ENCODE data around the gene SH3BP4. TPM values are rescaled to one million over a fixed set of nuclear protein-coding genes. Genes with fewer than 3 reads are reported as not detected.

The SH3BP4 gene
- total and polyA plus RNA-seq, 2 of the 13 experiments (the other 11 are each of a cell fraction or from before 2014, with no cell fraction given) = 34.6 to 99.1 TPM

GRCh38 chr2:234998404-234999211 is 46.8 kb downstream of the SH3BP4 start (continued):
- no peak for TF ChIP-seq CBX5 (CRISPR knock-in tag; IDR thresholded peaks at IDR 0.05; ENCODE audit: borderline replicate concordance)
- TF ChIP-seq, protein P1, sequence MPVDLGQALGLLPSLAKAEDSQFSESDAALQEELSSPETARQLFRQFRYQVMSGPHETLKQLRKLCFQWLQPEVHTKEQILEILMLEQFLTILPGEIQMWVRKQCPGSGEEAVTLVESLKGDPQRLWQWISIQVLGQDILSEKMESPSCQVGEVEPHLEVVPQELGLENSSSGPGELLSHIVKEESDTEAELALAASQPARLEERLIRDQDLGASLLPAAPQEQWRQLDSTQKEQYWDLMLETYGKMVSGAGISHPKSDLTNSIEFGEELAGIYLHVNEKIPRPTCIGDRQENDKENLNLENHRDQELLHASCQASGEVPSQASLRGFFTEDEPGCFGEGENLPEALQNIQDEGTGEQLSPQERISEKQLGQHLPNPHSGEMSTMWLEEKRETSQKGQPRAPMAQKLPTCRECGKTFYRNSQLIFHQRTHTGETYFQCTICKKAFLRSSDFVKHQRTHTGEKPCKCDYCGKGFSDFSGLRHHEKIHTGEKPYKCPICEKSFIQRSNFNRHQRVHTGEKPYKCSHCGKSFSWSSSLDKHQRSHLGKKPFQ (CRISPR knock-in tag; IDR thresholded peaks at IDR 0.05; ENCODE audit: insufficient replicate concordance) = no peak
- TF ChIP-seq CCAR2 (optimal IDR thresholded peaks at IDR 0.05; ENCODE audit: low read depth, low read length) = no peak
- TF ChIP-seq, protein P2, sequence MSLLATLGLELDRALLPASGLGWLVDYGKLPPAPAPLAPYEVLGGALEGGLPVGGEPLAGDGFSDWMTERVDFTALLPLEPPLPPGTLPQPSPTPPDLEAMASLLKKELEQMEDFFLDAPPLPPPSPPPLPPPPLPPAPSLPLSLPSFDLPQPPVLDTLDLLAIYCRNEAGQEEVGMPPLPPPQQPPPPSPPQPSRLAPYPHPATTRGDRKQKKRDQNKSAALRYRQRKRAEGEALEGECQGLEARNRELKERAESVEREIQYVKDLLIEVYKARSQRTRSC (CRISPR knock-in tag; IDR thresholded peaks at IDR 0.05; ENCODE audit: low read depth) = no peak
- TF ChIP-seq KLF9 (CRISPR knock-in tag; IDR thresholded peaks at IDR 0.05; ENCODE audit: low read depth) = no peak
- no peak for TF ChIP-seq HOXA9 (CRISPR knock-in tag; IDR thresholded peaks at IDR 0.05; ENCODE audit: borderline replicate concordance)
- TF ChIP-seq U2AF2 (IDR thresholded peaks at IDR 0.05; ENCODE audit: low read depth, low read length) = no peak
- TF ChIP-seq KMT2A (CRISPR knock-in tag; IDR thresholded peaks at IDR 0.05) = no peak
- no peak for TF ChIP-seq ZNF207 (IDR thresholded peaks at IDR 0.05; ENCODE audit: borderline replicate concordance)
- peak; percentile 78 for TF ChIP-seq SALL1 (CRISPR knock-in tag; IDR thresholded peaks at IDR 0.05)
- no peak; the same call in 1 of the 2 replicates for TF ChIP-seq YEATS2 (CRISPR knock-in tag; IDR thresholded peaks at IDR 0.05; ENCODE audit: borderline replicate concordance)
- TF ChIP-seq ZNF576 (CRISPR knock-in tag; IDR thresholded peaks at IDR 0.05) = 0 out of 2 replicates have a peak, but pooled peaks have one; percentile 52
- 0 out of 2 replicates have a peak, but pooled peaks have one; percentile 54 for TF ChIP-seq ARHGAP35 (CRISPR knock-in tag; IDR thresholded peaks at IDR 0.05; ENCODE audit: borderline replicate concordance)
- no peak for TF ChIP-seq RFXAP (CRISPR knock-in tag; IDR thresholded peaks at IDR 0.05; ENCODE audit: borderline replicate concordance)
- TF ChIP-seq HDAC1 (CRISPR knock-in tag; IDR thresholded peaks at IDR 0.05) = peak; percentile 74
- no peak for TF ChIP-seq CSRNP2 (CRISPR knock-in tag; conservative IDR thresholded peaks at IDR 0.05; ENCODE audit: low read depth)
- TF ChIP-seq ZFX (CRISPR knock-in tag; IDR thresholded peaks at IDR 0.05; ENCODE audit: low read depth) = no peak
- TF ChIP-seq HCFC1 (IDR thresholded peaks at IDR 0.05; ENCODE audit: low read depth, low read length) = no peak
- TF ChIP-seq ZNF33A (CRISPR knock-in tag; IDR thresholded peaks at IDR 0.05; ENCODE audit: borderline replicate concordance) = no peak
- no peak for TF ChIP-seq ARNT (IDR thresholded peaks at IDR 0.05)
- no peak for TF ChIP-seq ZBTB42 (CRISPR knock-in tag; IDR thresholded peaks at IDR 0.05)
- no peak for TF ChIP-seq ZNF382 (CRISPR knock-in tag; IDR thresholded peaks at IDR 0.05; ENCODE audit: borderline replicate concordance)
- TF ChIP-seq ZSCAN25 (CRISPR knock-in tag; IDR thresholded peaks at IDR 0.05) = no peak
- TF ChIP-seq, protein P3, sequence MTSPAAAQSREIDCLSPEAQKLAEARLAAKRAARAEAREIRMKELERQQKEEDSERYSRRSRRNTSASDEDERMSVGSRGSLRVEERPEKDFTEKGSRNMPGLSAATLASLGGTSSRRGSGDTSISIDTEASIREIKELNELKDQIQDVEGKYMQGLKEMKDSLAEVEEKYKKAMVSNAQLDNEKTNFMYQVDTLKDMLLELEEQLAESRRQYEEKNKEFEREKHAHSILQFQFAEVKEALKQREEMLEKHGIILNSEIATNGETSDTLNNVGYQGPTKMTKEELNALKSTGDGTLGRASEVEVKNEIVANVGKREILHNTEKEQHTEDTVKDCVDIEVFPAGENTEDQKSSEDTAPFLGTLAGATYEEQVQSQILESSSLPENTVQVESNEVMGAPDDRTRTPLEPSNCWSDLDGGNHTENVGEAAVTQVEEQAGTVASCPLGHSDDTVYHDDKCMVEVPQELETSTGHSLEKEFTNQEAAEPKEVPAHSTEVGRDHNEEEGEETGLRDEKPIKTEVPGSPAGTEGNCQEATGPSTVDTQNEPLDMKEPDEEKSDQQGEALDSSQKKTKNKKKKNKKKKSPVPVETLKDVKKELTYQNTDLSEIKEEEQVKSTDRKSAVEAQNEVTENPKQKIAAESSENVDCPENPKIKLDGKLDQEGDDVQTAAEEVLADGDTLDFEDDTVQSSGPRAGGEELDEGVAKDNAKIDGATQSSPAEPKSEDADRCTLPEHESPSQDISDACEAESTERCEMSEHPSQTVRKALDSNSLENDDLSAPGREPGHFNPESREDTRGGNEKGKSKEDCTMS (CRISPR knock-in tag; conservative IDR thresholded peaks at IDR 0.05) = no peak

Measured in HepG2 (cell line).